ENCODE results near the gene LRIT1.
"Not testable (repeated sequence)": the region's sequence is repeated elsewhere in the genome, so short reads cannot be mapped to it uniquely, and the experiment has no call there.

LRIT1 gene

GRCh38 chr10:84241185-84241790, at the start of gene LRIT1:
Gene LRIT1, minus strand, starts transcription at chr10:84241546. Its CDS starts 107 bp downstream, at chr10:84241439.
- no peak for TF ChIP-seq CTCF (IDR thresholded peaks at IDR 0.05; ENCODE audit: extremely low read depth, missing control alignments)
- DNase-seq (ENCODE audit: low spot score), result no peak

- no peak for DNase-seq (ENCODE audit: low spot score)
- no peak for TF ChIP-seq CTCF (IDR thresholded peaks at IDR 0.05; ENCODE audit: extremely low read depth, missing control alignments)
These were observed 48.9 kb upstream of the LRIT1 start for GRCh38 chr10:84290235-84290634.

- no peak for DNase-seq (ENCODE audit: low spot score)
- TF ChIP-seq CTCF (IDR thresholded peaks at IDR 0.05; ENCODE audit: extremely low read depth, missing control alignments), result no peak
These were observed 48.3 kb upstream of the LRIT1 start for GRCh38 chr10:84289521-84290200.

GRCh38 chr10:84288151-84288550, 46.8 kb upstream of the LRIT1 start:
- no peak for DNase-seq (ENCODE audit: low spot score)
- TF ChIP-seq CTCF (IDR thresholded peaks at IDR 0.05; ENCODE audit: extremely low read depth, missing control alignments), result no peak

GRCh38 chr10:84286695-84287094, 45.3 kb upstream of the LRIT1 start:
- DNase-seq (ENCODE audit: low spot score), result no peak
- no peak for TF ChIP-seq CTCF (IDR thresholded peaks at IDR 0.05; ENCODE audit: extremely low read depth, missing control alignments)

GRCh38 chr10:84279876-84280475, 38.6 kb upstream of the LRIT1 start:
- DNase-seq (ENCODE audit: low spot score), result not testable (repeated sequence)

- TF ChIP-seq CTCF (IDR thresholded peaks at IDR 0.05; ENCODE audit: extremely low read depth, missing control alignments), result no peak
- DNase-seq (ENCODE audit: low spot score), result no peak
These were observed 29.4 kb upstream of the LRIT1 start for GRCh38 chr10:84270708-84271107.
